Cerebellar cortex (tissue), 1 donor: ENCODE results near the gene IL26.

Experiments used
- DNase-seq: peaks from one replicate; pipeline ENCODE4 v3.0.0-alpha.2; 2015; ENCODE audit warnings: low spot score

IL26 gene, protein sequence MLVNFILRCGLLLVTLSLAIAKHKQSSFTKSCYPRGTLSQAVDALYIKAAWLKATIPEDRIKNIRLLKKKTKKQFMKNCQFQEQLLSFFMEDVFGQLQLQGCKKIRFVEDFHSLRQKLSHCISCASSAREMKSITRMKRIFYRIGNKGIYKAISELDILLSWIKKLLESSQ

GRCh38 chr12:68225576-68226476, at the start of gene IL26:
Gene IL26 (minus strand): TSS chr12:68225810. CDS start chr12:68225756, 54 bp downstream.
- no peak for DNase-seq

- no peak for DNase-seq
Observed at GRCh38 chr12:68272732-68273131, 47.1 kb upstream of the IL26 start.

- DNase-seq = no peak
Observed at GRCh38 chr12:68271346-68271745, 45.7 kb upstream of the IL26 start.

GRCh38 chr12:68270358-68270757, 44.7 kb upstream of the IL26 start:
- no peak for DNase-seq

DNA sequence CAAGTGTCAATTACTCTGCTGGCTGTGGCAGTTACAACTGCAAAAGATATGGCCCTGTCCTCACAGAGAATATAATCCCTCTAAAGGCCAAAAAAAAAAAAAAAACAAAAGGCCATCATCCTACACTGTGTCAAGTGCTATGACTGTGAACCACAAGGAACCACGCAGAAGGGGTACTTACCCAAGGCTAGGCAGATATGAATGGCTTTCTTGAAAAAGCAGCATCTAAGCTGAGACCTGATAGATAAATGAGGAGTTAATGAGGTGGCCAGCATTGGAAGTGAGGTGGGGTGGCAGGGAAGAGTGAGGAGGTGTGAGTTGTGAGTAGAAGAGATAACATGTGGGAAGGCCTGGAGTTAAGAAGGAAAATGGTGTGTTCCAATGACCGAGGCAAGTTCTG, 44.2 kb upstream of the IL26 start:
- no peak for DNase-seq

DNA sequence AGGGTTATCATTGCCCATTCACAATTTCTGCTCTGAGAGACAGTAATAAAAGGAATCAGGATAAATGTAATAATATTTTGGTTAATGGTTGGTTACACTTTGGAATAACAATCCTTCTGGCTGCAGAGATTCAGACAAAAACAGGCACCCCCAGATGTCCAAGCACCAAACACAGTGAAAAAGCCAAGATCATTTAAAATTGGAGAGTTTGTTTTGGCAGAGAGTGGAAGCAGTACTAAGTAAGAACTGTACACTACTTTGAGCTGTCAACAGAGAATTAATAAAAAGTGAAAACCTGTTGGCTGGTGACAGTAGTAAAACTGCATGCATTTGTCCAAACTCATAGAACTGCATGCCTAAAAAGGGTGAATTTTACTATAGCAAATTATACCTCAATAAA, 43.4 kb upstream of the IL26 start:
- DNase-seq = no peak

- DNase-seq = no peak
Observed at GRCh38 chr12:68267892-68268396, 42.3 kb upstream of the IL26 start.

- DNase-seq = no peak
Observed at GRCh38 chr12:68264857-68265256, 39.2 kb upstream of the IL26 start.

DNA sequence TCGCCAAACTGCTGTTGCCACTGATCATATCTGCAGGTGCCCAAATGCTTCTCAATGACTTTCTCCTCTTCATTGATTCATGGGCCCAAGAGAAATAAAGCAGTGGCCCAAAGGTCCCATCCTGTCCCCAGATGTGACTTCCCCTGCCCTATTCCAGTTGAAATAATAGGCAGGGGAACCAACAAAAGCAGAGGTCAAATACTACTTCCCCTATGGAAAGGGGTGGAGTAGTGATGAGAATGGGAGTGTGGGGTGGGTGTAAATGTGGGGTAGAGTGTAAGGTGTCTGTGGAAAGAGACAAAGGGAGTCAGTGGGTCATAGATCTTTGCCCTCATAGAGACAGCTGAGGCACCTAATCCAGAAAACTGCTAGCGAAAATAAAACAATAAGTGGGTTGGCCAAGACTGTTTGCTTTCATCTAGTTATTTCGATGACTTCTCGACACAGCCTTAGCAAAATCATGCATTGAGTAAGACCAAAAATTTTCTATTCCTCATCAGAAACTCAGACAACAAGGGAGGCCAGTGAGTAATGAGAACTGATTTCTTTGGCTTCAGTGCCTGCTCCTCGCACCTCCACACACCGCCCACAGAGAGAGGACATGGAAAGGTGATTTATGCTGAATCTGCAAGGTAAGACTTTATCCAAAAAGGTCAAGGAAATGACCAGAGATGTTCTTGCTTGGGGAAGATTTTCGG, 38.7 kb upstream of the IL26 start:
- DNase-seq = no peak

GRCh38 chr12:68263366-68263765, 37.8 kb upstream of the IL26 start:
- no peak for DNase-seq

GRCh38 chr12:68261896-68262295, 36.3 kb upstream of the IL26 start:
- DNase-seq = no peak

DNA sequence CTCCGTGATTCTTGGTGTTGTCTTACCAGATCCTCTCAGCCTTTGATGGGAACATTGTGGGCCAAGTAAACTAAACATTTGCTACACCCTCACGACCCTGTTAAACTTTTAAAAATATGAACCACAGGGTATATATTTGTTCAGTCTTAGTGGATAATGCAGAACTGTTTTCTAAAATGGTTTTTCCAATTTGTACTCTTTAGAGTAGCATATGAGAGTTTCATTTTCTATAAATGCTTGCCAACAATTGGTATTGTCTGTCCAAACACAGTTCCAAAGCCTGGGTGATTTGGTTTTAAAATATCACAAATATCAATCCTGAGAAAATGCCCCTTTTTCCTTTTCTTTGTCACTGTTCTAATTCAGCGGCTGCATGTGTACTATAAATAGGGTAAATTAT, 34.5 kb upstream of the IL26 start:
- no peak for DNase-seq

- DNase-seq = no peak
Observed at GRCh38 chr12:68259318-68259940, 33.8 kb upstream of the IL26 start.

- DNase-seq = no peak
Observed at GRCh38 chr12:68253504-68253903, 27.9 kb upstream of the IL26 start, which contains the start of gene IL22. Gene IL22 (minus strand): TSS chr12:68253604. CDS start chr12:68253448, 156 bp downstream.

DNA sequence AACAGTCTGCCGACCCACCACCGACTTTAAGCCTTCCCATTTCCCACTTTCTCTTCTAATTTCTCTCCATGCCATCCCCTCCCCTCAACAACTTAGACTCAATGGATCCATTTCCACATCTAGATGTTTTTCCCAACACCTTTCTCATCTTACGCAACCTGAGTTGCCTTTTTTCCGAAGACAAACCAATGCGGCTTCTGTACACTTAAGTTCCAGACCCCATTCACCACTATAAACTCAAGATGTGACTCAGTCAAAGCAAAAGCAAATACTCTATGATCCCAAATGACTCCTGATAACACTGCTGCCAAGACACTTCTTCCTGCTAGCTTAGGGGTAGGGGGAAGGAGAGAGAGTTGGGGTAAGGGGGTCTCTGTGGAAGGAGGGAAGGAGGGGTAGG, 26.5 kb upstream of the IL26 start:
- DNase-seq = no peak

DNA sequence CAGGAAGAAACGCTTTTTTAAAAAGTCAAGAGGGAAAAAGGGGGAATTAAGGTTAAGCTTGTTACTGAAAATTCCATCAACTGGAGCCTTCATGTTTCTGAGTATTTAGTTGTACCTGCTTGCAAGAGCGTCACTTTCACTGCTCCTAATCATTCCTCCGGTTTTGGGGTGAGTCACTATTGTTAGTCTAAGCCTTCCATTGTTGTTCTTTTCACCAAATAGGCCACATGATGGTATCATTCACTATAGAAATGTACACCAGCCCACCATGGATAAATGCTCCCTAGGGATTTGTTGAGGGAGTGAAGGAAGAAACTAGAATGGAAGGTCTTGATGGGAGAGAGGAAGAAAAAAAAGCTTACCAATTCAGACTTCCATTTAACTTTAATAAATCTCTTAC, 24.8 kb upstream of the IL26 start:
- DNase-seq = no peak

GRCh38 chr12:68247785-68248184, 22.2 kb upstream of the IL26 start:
- DNase-seq = no peak

DNA sequence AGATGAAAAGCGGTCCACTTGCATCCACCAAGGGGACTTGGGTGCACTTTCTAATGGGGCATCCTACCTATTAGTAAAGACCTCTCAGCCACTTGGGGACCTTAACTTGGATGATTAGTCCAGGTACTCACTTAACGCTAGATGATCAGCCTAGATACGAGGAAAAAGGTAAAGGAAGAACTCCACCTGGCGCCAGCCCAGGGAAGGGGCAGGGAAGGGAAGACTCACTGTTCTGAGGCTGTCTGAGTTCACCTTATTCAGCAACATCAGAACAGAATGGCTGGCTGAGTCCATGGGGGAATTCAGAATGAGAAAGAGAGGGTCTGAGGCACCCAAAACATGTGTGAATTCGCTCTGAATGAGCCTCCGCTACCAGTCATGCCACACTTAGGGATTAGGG, 20.7 kb upstream of the IL26 start:
- DNase-seq = no peak

GRCh38 chr12:68245180-68246021, 19.8 kb upstream of the IL26 start:
- DNase-seq = no peak

GRCh38 chr12:68242777-68243176, 17.2 kb upstream of the IL26 start:
- DNase-seq = no peak

- no peak for DNase-seq
Observed at GRCh38 chr12:68240975-68241374, 15.4 kb upstream of the IL26 start.
